ENCODE results near the gene ZBTB34.

The ZBTB34 gene

GRCh38 chr9:126886034-126886822 lies 25.8 kb downstream of the ZBTB34 start:
- Histone ChIP-seq H4K20me1 (ENCODE audit: insufficient read depth, low read length) (no peaks in the 10 kb centered on the region), H3K4me3 (ENCODE audit: low read depth, low read length, poor library complexity, severe bottlenecking) (no peak overlapping the region), H3K79me2 (ENCODE audit: insufficient read depth, low read length) (no peaks in the 10 kb centered on the region), H3K27ac (ENCODE audit: low read depth, low read length, poor library complexity, severe bottlenecking) (no peak overlapping the region), H3F3A (ENCODE audit: insufficient read depth, low read length) (no peaks in the 10 kb centered on the region), H3K36me3 (ENCODE audit: insufficient read depth, low read length) (no peaks in the 10 kb centered on the region), H3K9me3 (ENCODE audit: low read length) (no peaks in the 10 kb centered on the region), H3K9ac (ENCODE audit: low read length) (no peak overlapping the region), H3K4me1 (ENCODE audit: insufficient read depth, low read length, severe bottlenecking) (no peaks in the 10 kb centered on the region), H2AFZ (ENCODE audit: low read length) (no peak overlapping the region), H3K4me2 (ENCODE audit: low read length) (no peak overlapping the region), H3K9me2 (ENCODE audit: low read depth, low read length) (no peaks in the 10 kb centered on the region), H3K27me3 (ENCODE audit: insufficient read depth, low read length) (no peaks in the 10 kb centered on the region; the same call in 1 of the 2 replicates)
- TF ChIP-seq EZH2 (IDR thresholded peaks at IDR 0.05; ENCODE audit: borderline replicate concordance, low read length) (no peak), CTCF (IDR thresholded peaks at IDR 0.05; ENCODE audit: low read length) (no peak)

- Histone ChIP-seq H3K36me3 (ENCODE audit: insufficient read depth, low read length) (no peaks in the 10 kb centered on the region), H3K4me3 (ENCODE audit: low read depth, low read length, poor library complexity, severe bottlenecking) (no peak overlapping the region), H3K4me2 (ENCODE audit: low read length) (no peak overlapping the region), H3K27me3 (ENCODE audit: insufficient read depth, low read length) (no peaks in the 10 kb centered on the region; the same call in 1 of the 2 replicates), H3K4me1 (ENCODE audit: insufficient read depth, low read length, severe bottlenecking) (no peaks in the 10 kb centered on the region), H3K79me2 (ENCODE audit: insufficient read depth, low read length) (no peaks in the 10 kb centered on the region), H3K9me2 (ENCODE audit: low read depth, low read length) (no peaks in the 10 kb centered on the region), H2AFZ (ENCODE audit: low read length) (no peak overlapping the region), H3K9ac (ENCODE audit: low read length) (no peak overlapping the region), H3K9me3 (ENCODE audit: low read length) (no peaks in the 10 kb centered on the region), H3K27ac (ENCODE audit: low read depth, low read length, poor library complexity, severe bottlenecking) (no peak overlapping the region), H4K20me1 (ENCODE audit: insufficient read depth, low read length) (no peaks in the 10 kb centered on the region), H3F3A (ENCODE audit: insufficient read depth, low read length) (no peaks in the 10 kb centered on the region)
- TF ChIP-seq EZH2 (IDR thresholded peaks at IDR 0.05; ENCODE audit: borderline replicate concordance, low read length) (no peak), CTCF (IDR thresholded peaks at IDR 0.05; ENCODE audit: low read length) (no peak)
Observed at GRCh38 chr9:126886897-126887296, 26.5 kb downstream of the ZBTB34 start.

GRCh38 chr9:126891676-126892075 lies 31.2 kb downstream of the ZBTB34 start:
- H3K4me1 ChIP-seq (ENCODE audit: insufficient read depth, low read length, severe bottlenecking): no peaks in the 10 kb centered on the region
- no peaks in the 10 kb centered on the region for H3F3A ChIP-seq (ENCODE audit: insufficient read depth, low read length)
- H3K79me2 ChIP-seq (ENCODE audit: insufficient read depth, low read length): no peaks in the 10 kb centered on the region
- no peaks in the 10 kb centered on the region for H3K36me3 ChIP-seq (ENCODE audit: insufficient read depth, low read length)
- H3K4me2 ChIP-seq (ENCODE audit: low read length): no peak overlapping the region
- no peak for TF ChIP-seq EZH2 (IDR thresholded peaks at IDR 0.05; ENCODE audit: borderline replicate concordance, low read length)
- TF ChIP-seq CTCF (IDR thresholded peaks at IDR 0.05; ENCODE audit: low read length): no peak
- H2AFZ ChIP-seq (ENCODE audit: low read length): no peak overlapping the region
- no peaks in the 10 kb centered on the region for H3K9me2 ChIP-seq (ENCODE audit: low read depth, low read length)
- no peaks in the 10 kb centered on the region for H3K9me3 ChIP-seq (ENCODE audit: low read length)
- H3K27ac ChIP-seq (ENCODE audit: low read depth, low read length, poor library complexity, severe bottlenecking): no peak overlapping the region
- no peak overlapping the region for H3K9ac ChIP-seq (ENCODE audit: low read length)
- H3K27me3 ChIP-seq (ENCODE audit: insufficient read depth, low read length): no peaks in the 10 kb centered on the region; the same call in 1 of the 2 replicates
- H4K20me1 ChIP-seq (ENCODE audit: insufficient read depth, low read length): no peaks in the 10 kb centered on the region
- H3K4me3 ChIP-seq (ENCODE audit: low read depth, low read length, poor library complexity, severe bottlenecking): no peak overlapping the region
